NCI-H748 (cell line): ENCODE data around the gene ABCB4.
A peak's percentile ranks its signal among the peaks of the same experiment; 100 is the strongest.

ENCODE experiments used
- DNase-seq: peaks from one replicate; lab custom pipeline; 2025; ENCODE audit not compliant: unreplicated experiment; lab: John Stamatoyannopoulos, UW

The ABCB4 gene

GRCh38 chr7:87475359-87476178 is at the start of gene ABCB4:
Gene ABCB4, minus strand, starts transcription at chr7:87475680. Its CDS starts 215 bp downstream, at chr7:87475465.
- DNase-seq = peak; percentile 20

GRCh38 chr7:87518735-87519134 is 43.3 kb upstream of the ABCB4 start:
- DNase-seq = no peak

DNA sequence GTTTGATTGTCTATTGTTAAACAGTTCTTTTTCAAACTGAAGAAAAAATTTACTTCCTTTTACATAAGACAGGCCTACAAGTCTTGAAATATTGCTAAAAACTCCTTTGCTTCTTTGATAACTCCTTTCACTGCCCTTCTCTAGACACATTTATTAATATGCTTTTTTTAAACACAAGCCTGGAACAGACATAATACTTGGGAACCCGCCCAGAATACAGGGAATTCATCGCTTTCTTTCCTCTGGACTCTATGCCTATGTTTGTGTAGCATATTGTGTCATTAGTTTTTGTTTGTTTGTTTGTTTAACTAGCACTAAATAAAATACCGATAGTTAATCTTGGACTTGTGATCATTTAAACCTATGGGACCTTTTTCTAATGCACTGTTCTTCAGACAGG is 42.4 kb upstream of the ABCB4 start:
- DNase-seq = no peak

GRCh38 chr7:87517136-87517815 is 41.8 kb upstream of the ABCB4 start:
- no peak for DNase-seq

DNA sequence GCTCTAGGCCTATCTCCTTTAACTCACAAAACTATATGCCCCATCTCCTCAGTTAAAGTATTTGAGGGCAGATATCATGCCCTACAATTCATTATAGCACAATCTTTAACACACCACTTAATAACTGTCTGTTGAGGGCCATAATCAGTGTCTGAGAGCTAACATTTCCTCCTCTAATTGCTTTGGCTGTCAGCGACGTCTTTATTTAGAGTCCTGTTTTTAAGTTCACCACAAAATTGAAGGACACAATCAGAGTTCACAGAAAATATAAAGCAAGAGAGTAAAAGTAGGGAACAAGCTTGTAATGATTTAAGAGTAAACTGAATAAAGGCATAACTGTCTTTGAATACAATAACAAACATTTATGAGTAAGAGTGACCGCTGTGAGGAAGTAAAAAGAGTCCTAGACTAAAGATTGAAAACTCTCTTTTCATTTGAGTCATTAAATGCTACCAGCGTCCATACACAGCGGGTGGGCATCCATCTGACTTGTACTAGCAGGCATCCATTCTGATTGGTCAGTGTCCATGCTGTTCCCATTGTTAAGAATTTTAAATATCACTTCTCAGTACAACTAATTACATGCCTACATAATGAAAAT is 38.4 kb upstream of the ABCB4 start:
- DNase-seq = no peak

GRCh38 chr7:87512906-87513305 is 37.4 kb upstream of the ABCB4 start:
- DNase-seq = no peak

DNA sequence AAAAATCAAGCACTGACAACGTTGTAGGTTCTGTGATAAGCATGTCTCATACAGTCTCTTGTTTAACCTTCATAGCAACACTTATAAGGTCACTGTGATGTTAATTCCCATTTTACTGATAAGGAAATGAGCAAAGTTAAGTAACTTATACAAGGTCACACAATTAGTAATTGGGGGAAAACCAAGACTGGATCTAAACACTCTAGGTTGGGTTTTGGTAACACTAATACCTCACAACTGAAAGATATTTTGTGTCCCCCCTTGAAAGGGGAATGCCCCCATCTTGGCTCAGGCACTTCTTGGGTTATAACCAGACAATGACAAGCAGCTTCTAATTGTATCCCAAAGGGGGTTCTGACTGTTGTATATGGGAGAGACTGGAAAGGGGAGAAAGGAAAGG is 36.0 kb upstream of the ABCB4 start:
- no peak for DNase-seq

DNA sequence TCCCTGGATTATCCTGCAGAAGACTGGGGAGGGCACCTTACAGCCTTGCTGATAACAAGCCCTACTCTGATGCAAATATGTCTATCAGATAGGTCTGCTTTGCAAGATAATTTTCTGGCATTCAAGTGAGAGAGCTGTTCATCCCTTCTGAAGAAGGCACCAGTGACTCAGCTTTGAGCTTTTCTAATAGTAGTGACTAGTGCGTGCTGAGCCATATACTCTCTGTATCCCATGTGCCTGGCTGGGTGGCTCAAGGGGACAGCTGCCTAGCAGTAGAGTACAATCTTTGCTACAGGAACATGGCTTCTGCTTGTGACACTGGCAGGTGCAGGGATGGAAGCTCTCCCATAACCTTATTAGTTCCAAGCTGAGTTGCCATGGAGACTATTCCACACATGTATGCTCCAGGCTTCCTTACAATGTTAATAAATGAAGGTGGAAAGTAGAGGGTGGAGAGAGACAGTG is 35.0 kb upstream of the ABCB4 start:
- DNase-seq = peak; percentile 91

- peak; percentile 15 for DNase-seq
These were observed 32.0 kb upstream of the ABCB4 start for GRCh38 chr7:87507446-87507845.

DNA sequence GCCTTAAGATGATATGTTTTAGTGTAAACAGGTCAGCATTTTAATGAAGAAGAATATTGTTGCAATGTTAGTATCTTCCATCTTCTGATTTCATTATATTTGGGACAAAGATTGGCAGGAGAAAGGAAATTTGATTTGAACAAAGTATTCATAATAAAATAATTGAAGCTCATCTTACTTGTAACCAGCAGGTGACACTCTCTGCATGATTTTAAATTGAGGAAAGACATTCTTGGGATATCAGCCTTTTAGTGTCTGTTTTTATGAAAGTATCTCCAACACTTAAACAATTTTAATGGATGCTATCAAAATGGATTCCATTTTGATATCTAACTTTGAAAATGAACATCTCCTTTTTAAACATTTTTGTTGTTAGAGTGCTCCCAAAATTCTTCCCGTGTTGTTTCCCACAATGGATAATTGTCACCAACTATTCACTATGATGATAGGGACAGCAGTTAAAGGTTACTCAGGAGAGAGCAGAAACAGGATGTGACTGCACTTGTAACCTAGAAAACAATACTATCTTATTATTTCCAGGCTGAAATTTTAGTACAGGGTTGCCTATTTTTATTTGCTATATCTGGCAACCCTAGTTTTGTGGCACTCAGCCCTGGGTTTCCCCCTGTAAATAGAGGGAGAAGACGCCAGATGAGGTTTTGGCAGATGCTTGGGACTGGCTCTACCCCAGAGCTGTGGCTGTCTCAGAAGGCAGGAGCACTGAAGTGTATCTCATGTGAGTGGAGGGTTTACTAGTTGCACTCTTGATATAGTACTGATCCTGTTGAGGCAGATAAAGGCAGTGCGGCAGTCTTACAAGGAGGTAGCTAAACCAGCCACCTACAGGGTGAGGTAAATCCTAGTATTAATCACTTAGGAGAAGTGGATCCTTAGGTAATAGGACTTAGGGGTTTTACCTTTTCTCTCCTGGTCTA is 31.0 kb upstream of the ABCB4 start:
- DNase-seq = peak; percentile 20

DNA sequence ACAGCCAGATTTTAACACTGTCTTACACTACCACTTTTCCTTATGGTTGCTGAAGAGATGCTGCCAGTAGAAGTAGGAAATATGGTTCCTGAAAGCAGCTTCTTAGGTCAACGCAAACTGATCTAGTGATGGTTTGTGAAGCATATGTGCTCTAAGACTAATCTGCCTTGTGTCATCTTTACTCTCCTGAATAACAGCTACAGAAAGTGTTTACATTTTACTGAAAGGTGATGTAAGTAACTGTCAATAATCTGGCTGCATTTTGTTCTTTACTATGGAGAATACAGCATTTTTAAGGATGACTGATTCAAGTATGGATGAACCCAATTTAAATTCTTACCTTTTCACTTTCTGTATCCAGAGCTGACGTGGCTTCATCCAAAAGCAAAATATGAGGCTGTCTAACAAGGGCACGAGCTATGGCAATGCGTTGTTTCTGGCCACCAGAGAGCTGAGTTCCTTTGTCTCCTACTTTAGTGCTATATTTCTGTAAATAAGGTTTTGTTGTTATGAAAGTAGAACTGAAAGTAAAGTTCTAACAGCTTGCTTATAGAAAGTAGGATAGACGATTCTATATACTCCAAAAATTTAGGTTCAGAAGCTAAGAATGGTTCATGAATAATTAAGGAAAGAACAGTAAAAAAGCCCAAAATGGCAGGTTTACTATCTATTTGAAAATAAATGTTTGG is 30.2 kb upstream of the ABCB4 start:
- no peak for DNase-seq

DNA sequence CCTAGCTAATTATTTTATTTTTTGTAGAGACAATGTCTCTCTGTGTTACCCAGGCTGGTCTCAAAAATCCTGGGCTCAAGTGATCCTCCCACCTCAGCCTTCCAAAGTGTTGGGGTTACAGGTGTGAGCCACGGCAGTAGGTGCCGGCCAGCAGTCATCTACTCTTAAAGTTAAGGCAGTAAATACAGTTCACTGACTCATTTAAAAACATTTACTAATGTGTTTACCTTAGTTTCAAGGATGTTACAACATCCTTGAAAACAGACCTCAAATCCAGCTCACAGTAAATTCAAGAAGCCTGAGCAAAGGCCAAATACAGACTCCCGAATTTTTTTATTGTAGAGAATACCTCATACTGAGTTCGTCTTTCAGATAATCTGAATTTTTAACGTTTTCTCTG is 29.6 kb upstream of the ABCB4 start:
- DNase-seq = no peak

DNA sequence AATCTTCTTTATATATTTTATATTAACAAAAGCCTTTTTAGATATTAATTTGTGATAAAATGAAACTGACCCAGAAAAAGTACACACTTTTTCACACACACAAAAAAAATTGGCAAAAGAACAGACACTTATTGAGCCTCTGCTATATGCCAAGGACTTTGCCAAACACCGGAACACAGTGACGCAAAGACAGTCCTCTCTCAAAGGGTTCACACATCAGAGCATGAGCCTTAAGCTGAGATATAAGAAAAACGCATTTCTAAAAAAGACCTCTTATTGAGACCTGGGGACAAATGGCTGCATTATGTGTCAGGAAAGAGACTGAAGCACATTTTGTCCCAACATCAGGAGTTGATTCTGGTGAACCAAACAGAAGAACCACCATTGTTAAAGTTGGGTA is 24.0 kb upstream of the ABCB4 start:
- DNase-seq = no peak

DNA sequence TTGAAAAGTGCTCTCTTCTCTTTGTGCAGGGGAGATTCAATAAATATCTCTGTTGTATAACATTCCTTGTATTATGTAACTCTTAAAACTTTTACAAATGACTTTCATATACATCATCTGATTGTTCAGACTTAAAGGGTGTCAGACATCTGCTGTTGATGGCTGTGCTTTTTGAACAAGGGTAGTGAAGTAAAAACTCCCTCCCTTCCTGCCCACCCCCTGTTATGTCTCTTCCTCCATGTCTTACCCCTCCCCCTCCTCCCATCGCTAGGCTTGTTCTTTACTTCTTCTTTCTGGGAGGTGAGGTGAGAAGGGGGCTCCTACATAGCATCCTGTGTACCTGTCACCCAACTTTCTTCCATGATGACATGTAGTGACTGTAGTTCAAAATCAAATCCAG is 23.4 kb upstream of the ABCB4 start:
- DNase-seq = no peak

DNA sequence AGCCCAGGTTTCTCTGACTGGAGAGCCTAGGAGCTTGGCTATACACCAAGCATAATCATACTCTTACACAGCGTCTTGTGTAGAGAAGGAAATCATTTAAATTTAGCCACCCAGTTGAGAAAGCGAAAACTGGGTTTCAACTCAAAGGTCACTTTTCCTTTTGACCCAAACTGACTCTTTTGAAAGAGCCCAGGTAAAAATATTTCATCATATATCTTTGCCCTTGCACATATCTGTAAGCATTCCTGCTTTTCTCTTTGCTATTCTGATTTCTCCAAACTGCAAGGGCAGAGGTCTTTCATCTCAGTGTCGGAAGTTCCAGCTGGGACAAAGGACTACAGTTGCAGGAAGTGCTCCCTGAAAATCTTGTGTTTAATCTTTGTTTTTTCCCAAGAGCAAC is 22.0 kb upstream of the ABCB4 start:
- no peak for DNase-seq

DNA sequence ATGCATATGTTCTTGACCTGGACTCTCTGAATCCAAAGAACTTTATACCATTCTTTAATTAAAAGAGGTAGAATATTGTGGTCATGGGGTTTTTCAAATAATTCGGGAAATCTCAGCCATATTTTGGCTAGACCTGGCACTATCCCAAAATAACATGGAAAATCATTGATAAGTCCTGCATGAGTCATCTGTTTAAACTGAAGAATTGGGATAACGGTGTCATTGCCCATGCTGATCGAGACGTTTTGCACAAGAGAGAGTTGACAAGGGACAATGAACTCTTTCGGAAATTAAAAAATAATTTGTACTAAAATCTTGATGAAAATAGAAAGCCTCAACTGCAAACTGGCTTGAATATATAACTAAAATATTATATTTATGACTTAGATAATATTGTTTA is 19.9 kb upstream of the ABCB4 start:
- no peak for DNase-seq

GRCh38 chr7:87494454-87494853 is 19.0 kb upstream of the ABCB4 start:
- no peak for DNase-seq

GRCh38 chr7:87483131-87483530 is 7.7 kb upstream of the ABCB4 start:
- DNase-seq = no peak

GRCh38 chr7:87482115-87482514 is 6.6 kb upstream of the ABCB4 start:
- no peak for DNase-seq

- DNase-seq = no peak
These were observed 4.9 kb upstream of the ABCB4 start for GRCh38 chr7:87480386-87480785.
